ENCODE results near the gene LRRC9.

DNA sequence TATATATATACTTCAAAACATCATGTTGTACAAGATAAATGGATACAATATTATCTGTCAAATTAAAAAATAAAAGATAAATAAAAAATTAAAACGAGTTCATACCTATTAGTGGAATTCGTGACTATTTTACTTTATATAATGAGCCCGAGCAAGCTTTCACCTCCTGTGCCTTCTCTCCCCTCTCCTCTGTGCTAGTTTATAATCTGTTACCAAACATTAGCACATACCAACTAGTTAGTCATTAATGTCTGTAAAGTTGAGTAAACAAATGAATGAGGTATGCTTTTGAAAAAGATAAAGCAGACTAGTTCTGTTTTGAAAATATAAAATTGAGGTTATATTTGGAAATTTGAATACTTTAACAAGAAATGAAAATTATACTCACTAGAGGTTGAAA is 84.0 kb downstream of the LRRC9 start:
- TF ChIP-seq, protein P1, sequence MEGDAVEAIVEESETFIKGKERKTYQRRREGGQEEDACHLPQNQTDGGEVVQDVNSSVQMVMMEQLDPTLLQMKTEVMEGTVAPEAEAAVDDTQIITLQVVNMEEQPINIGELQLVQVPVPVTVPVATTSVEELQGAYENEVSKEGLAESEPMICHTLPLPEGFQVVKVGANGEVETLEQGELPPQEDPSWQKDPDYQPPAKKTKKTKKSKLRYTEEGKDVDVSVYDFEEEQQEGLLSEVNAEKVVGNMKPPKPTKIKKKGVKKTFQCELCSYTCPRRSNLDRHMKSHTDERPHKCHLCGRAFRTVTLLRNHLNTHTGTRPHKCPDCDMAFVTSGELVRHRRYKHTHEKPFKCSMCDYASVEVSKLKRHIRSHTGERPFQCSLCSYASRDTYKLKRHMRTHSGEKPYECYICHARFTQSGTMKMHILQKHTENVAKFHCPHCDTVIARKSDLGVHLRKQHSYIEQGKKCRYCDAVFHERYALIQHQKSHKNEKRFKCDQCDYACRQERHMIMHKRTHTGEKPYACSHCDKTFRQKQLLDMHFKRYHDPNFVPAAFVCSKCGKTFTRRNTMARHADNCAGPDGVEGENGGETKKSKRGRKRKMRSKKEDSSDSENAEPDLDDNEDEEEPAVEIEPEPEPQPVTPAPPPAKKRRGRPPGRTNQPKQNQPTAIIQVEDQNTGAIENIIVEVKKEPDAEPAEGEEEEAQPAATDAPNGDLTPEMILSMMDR (IDR thresholded peaks at IDR 0.05 in 2 of 3, conservative IDR thresholded peaks at IDR 0.05 in 1 of 3; ENCODE audit: control insufficient read depth in 2 of 3, extremely low read depth in 1 of 3, insufficient read depth in 1 of 3, low read depth in 3 of 3, low read length in 3 of 3), result no peak
- no peak for TF ChIP-seq ESRRA (IDR thresholded peaks at IDR 0.05; ENCODE audit: low read length)
- TF ChIP-seq ZNF384 (IDR thresholded peaks at IDR 0.05; ENCODE audit: borderline replicate concordance, low read depth, low read length), result no peak
- no peak for TF ChIP-seq MTA2 (IDR thresholded peaks at IDR 0.05; ENCODE audit: low read depth)
